H54 (cell line): ENCODE results near the gene PRLR.
"Not testable (repeated sequence)": the region's sequence is repeated elsewhere in the genome, so short reads cannot be mapped to it uniquely, and the experiment has no call there.

Experiments used
- DNase-seq: peaks from one replicate; pipeline ENCODE4 v3.0.0; 2011; ENCODE audit warnings: low spot score, mixed read lengths; ENCODE audit not compliant: insufficient read length
- FAIRE-seq: peaks from 3 replicates; lab custom pipeline; 2011; peaks lifted over from hg19 to GRCh38; lab: Jason Lieb, UNC
- POLR2A ChIP-seq: IDR thresholded peaks from 2 replicates; pipeline ENCODE4 v1.6.1; 2011; ENCODE audit warnings: low read depth, mild to moderate bottlenecking, low read length

PRLR gene

GRCh38 chr5:35230038-35230611, at the start of gene PRLR:
TSS of gene PRLR (minus strand) at chr5:35230487. CDS start at chr5:35089620, 140,867 bp downstream.
- TF ChIP-seq POLR2A, result no peak
- DNase-seq (no peak), FAIRE-seq (no peak)

- no peak for DNase-seq
- FAIRE-seq, result no peak
- no peak for TF ChIP-seq POLR2A
These were observed 44.7 kb upstream of the PRLR start for GRCh38 chr5:35274839-35275509.

GRCh38 chr5:35269006-35269405, 38.7 kb upstream of the PRLR start:
- DNase-seq (no peak), FAIRE-seq (no peak)
- TF ChIP-seq POLR2A, result no peak

GRCh38 chr5:35266276-35266675, 36.0 kb upstream of the PRLR start:
- no peak for DNase-seq
- FAIRE-seq, result no peak
- no peak for TF ChIP-seq POLR2A

GRCh38 chr5:35264509-35264908, 34.2 kb upstream of the PRLR start:
- DNase-seq (no peak), FAIRE-seq (no peak)
- no peak for TF ChIP-seq POLR2A

- TF ChIP-seq POLR2A, result no peak
- FAIRE-seq, result no peak
- no peak for DNase-seq
These were observed 33.1 kb upstream of the PRLR start for GRCh38 chr5:35263266-35263877.

- DNase-seq, result no peak
- FAIRE-seq, result no peak
- TF ChIP-seq POLR2A, result no peak
These were observed 23.3 kb upstream of the PRLR start for GRCh38 chr5:35253582-35253981.

GRCh38 chr5:35252963-35253362, 22.7 kb upstream of the PRLR start:
- DNase-seq (no peak), FAIRE-seq (no peak)
- TF ChIP-seq POLR2A, result no peak

GRCh38 chr5:35248843-35249780, 18.8 kb upstream of the PRLR start:
- no peak for TF ChIP-seq POLR2A
- DNase-seq (no peak), FAIRE-seq (no peak)

GRCh38 chr5:35247648-35248034, 17.4 kb upstream of the PRLR start:
- DNase-seq (no peak), FAIRE-seq (no peak)
- no peak for TF ChIP-seq POLR2A

- no peak for DNase-seq
These were observed 16.8 kb upstream of the PRLR start for GRCh38 chr5:35246900-35247647.

GRCh38 chr5:35246411-35246810, 16.1 kb upstream of the PRLR start:
- FAIRE-seq (no peak), DNase-seq (no peak)
- TF ChIP-seq POLR2A, result no peak

More at GRCh38 chr5:35246900-35247647, 16.8 kb upstream of the PRLR start:
- FAIRE-seq, result no peak
- no peak for TF ChIP-seq POLR2A

- DNase-seq, FAIRE-seq: not testable (repeated sequence)
These were observed 15.1 kb upstream of the PRLR start for GRCh38 chr5:35245371-35245770.
